HG03039 (cell line): ENCODE measurements around the gene SMARCB1.

Source experiments
- ATAC-seq: cut with Tn5 transposase; IDR thresholded peaks from one replicate; pipeline ENCODE4 v1.9.1; 2021; ENCODE audit warnings: mild to moderate bottlenecking, moderate library complexity; ENCODE audit not compliant: unreplicated experiment

The SMARCB1 gene

GRCh38 chr22:23779731-23780130 lies 7.0 kb upstream of the SMARCB1 start:
- ATAC-seq = no peak

- ATAC-seq = no peak
Observed at GRCh38 chr22:23780146-23780748, 6.5 kb upstream of the SMARCB1 start.

GRCh38 chr22:23781065-23781464 lies 5.7 kb upstream of the SMARCB1 start:
- ATAC-seq = no peak

- ATAC-seq = no peak
Observed at GRCh38 chr22:23781511-23782183, 5.1 kb upstream of the SMARCB1 start.

GRCh38 chr22:23782252-23782651 lies 4.5 kb upstream of the SMARCB1 start:
- no peak for ATAC-seq

- ATAC-seq = no peak
Observed at GRCh38 chr22:23782703-23783102, 4.1 kb upstream of the SMARCB1 start.

- no peak for ATAC-seq
Observed at GRCh38 chr22:23783265-23784150, 3.3 kb upstream of the SMARCB1 start.

- ATAC-seq = no peak
Observed at GRCh38 chr22:23784215-23784732, 2.5 kb upstream of the SMARCB1 start.

- ATAC-seq = no peak
Observed at GRCh38 chr22:23786261-23786710, 480 bp upstream of the SMARCB1 start.

GRCh38 chr22:23787600-23787896 lies 782 bp downstream of the SMARCB1 start:
- no peak for ATAC-seq

- no peak for ATAC-seq
Observed at GRCh38 chr22:23787910-23788309, 1.1 kb downstream of the SMARCB1 start.

GRCh38 chr22:23789121-23789520 lies 2.4 kb downstream of the SMARCB1 start:
- no peak for ATAC-seq

- ATAC-seq = no peak
Observed at GRCh38 chr22:23789638-23790037, 2.9 kb downstream of the SMARCB1 start.

- ATAC-seq = no peak
Observed at GRCh38 chr22:23790819-23791737, 4.3 kb downstream of the SMARCB1 start.

GRCh38 chr22:23791738-23792645 lies 5.2 kb downstream of the SMARCB1 start:
- no peak for ATAC-seq

GRCh38 chr22:23793326-23793725 lies 6.6 kb downstream of the SMARCB1 start:
- no peak for ATAC-seq

- ATAC-seq = no peak
Observed at GRCh38 chr22:23796461-23796860, 9.7 kb downstream of the SMARCB1 start.

- ATAC-seq = no peak
Observed at GRCh38 chr22:23800297-23801237, 13.8 kb downstream of the SMARCB1 start.
